IPS-NIHi7 (cell line): ENCODE data around the gene SACM1L.

Experiments used
- DNase-seq: peaks from one replicate; pipeline ENCODE4 v3.0.0; 2012; ENCODE audit warnings: mixed read lengths; ENCODE audit errors: extremely low spot score

The SACM1L gene

GRCh38 chr3:45771831-45772230, 82.6 kb downstream of the SACM1L start:
- no peak for DNase-seq

GRCh38 chr3:45772341-45773035, 83.3 kb downstream of the SACM1L start:
- DNase-seq: no peak

- no peak for DNase-seq
Observed at GRCh38 chr3:45773072-45773471, 83.9 kb downstream of the SACM1L start.

GRCh38 chr3:45773714-45774449, 84.7 kb downstream of the SACM1L start:
- no peak for DNase-seq

- no peak for DNase-seq
Observed at GRCh38 chr3:45774581-45775521, 85.7 kb downstream of the SACM1L start.

GRCh38 chr3:45775571-45776300, 86.5 kb downstream of the SACM1L start:
- no peak for DNase-seq

GRCh38 chr3:45776301-45776595, 87.1 kb downstream of the SACM1L start:
- DNase-seq: no peak

GRCh38 chr3:45776611-45777010, 87.4 kb downstream of the SACM1L start:
- DNase-seq: no peak

- no peak for DNase-seq
Observed at GRCh38 chr3:45777111-45777745, 88.0 kb downstream of the SACM1L start.

GRCh38 chr3:45777746-45778386, 88.7 kb downstream of the SACM1L start:
- DNase-seq: no peak

GRCh38 chr3:45778761-45779201, 89.6 kb downstream of the SACM1L start:
- DNase-seq: no peak

- DNase-seq: no peak
Observed at GRCh38 chr3:45779746-45780735, 90.8 kb downstream of the SACM1L start.

- no peak for DNase-seq
Observed at GRCh38 chr3:45781271-45781670, 92.1 kb downstream of the SACM1L start.

- no peak for DNase-seq
Observed at GRCh38 chr3:45781841-45782240, 92.6 kb downstream of the SACM1L start.

GRCh38 chr3:45782381-45782780, 93.2 kb downstream of the SACM1L start:
- no peak for DNase-seq

- DNase-seq: no peak
Observed at GRCh38 chr3:45783667-45784066, 94.5 kb downstream of the SACM1L start.

- DNase-seq: no peak
Observed at GRCh38 chr3:45785605-45786150, 96.5 kb downstream of the SACM1L start.

- no peak for DNase-seq
Observed at GRCh38 chr3:45786801-45787495, 97.8 kb downstream of the SACM1L start.

- no peak for DNase-seq
Observed at GRCh38 chr3:45787551-45787950, 98.4 kb downstream of the SACM1L start.
